Measurements from ENCODE around the gene FGGY.

DNA sequence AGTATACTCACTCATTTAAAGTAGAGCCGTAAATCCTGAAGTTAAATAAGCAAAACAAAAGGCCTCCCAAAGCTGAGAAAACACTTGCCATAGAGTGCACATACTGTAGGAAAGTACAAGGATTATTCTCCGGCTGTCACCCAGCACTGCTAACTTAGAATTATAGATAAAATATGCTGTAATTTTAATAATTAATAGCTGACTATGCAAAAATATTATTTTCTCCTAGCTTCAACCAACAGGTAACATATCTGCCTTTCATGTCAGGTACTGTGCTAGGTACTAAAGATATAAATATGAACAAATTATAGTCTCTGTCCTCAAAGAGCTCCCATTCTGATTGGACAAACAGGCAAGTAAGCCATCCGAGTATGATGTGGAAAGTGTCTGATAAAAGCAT lies 233.2 kb downstream of the FGGY start:
- TF ChIP-seq, protein P1, sequence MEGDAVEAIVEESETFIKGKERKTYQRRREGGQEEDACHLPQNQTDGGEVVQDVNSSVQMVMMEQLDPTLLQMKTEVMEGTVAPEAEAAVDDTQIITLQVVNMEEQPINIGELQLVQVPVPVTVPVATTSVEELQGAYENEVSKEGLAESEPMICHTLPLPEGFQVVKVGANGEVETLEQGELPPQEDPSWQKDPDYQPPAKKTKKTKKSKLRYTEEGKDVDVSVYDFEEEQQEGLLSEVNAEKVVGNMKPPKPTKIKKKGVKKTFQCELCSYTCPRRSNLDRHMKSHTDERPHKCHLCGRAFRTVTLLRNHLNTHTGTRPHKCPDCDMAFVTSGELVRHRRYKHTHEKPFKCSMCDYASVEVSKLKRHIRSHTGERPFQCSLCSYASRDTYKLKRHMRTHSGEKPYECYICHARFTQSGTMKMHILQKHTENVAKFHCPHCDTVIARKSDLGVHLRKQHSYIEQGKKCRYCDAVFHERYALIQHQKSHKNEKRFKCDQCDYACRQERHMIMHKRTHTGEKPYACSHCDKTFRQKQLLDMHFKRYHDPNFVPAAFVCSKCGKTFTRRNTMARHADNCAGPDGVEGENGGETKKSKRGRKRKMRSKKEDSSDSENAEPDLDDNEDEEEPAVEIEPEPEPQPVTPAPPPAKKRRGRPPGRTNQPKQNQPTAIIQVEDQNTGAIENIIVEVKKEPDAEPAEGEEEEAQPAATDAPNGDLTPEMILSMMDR (IDR thresholded peaks at IDR 0.05; ENCODE audit: extremely low read depth in 1 of 2, insufficient read depth in 1 of 2, low read depth in 1 of 2, low read length in 2 of 2): no peak
- no peak for TF ChIP-seq JUN (IDR thresholded peaks at IDR 0.05; ENCODE audit: borderline replicate concordance, insufficient read depth, insufficient read length, low read depth)
- TF ChIP-seq POLR2A (IDR thresholded peaks at IDR 0.05; ENCODE audit: low read depth, low read length): no peak
- TF ChIP-seq EZH2 (IDR thresholded peaks at IDR 0.05; ENCODE audit: borderline replicate concordance, low read depth, low read length, severe bottlenecking): no peak
- TF ChIP-seq, protein P2, sequence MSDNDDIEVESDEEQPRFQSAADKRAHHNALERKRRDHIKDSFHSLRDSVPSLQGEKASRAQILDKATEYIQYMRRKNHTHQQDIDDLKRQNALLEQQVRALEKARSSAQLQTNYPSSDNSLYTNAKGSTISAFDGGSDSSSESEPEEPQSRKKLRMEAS (IDR thresholded peaks at IDR 0.05; ENCODE audit: insufficient read depth, insufficient read length): no peak
- no peak for TF ChIP-seq FOS (IDR thresholded peaks at IDR 0.05; ENCODE audit: borderline replicate concordance, insufficient read depth, low read length)
- TF ChIP-seq POLR2AphosphoS5 (IDR thresholded peaks at IDR 0.05; ENCODE audit: insufficient read depth, low read depth, low read length): no peak
- TF ChIP-seq MYC (IDR thresholded peaks at IDR 0.05; ENCODE audit: low read depth, low read length): no peak

Data from endothelial cell of umbilical vein (primary cell).